GM12878 (cell line): Measurements from ENCODE around the gene TRIP11.

Experiments
- BHLHE40 ChIP-seq, 2 experiments: fragments of 450-650 bp in 1 of 2; IDR thresholded peaks; 2 replicates each; pipeline ENCODE4 v1.6.1; 2011 to 2017; ENCODE audit warnings: low read depth in 2 of 2, borderline replicate concordance in 1 of 2, improper control_type of control experiment in 1 of 2, low read length in 1 of 2, mild to moderate bottlenecking in 1 of 2
- CREB1 ChIP-seq: IDR thresholded peaks from 2 replicates; pipeline ENCODE4 v1.6.1; 2012; ENCODE audit warnings: low read depth, mild to moderate bottlenecking, inconsistent platforms
- CREM ChIP-seq: IDR thresholded peaks from 2 replicates; pipeline ENCODE4 v1.6.1; 2014; ENCODE audit warnings: antibody characterized with exemption, low read depth
- CTCF ChIP-seq, 3 experiments: IDR thresholded peaks in 2 of 3; conservative IDR thresholded peaks in 1 of 3; 2 replicates each; pipeline ENCODE4 v1.5.1; 2011; ENCODE audit warnings: low read depth in 3 of 3, low read length in 3 of 3, mild to moderate bottlenecking in 3 of 3, control low read depth in 2 of 3, moderate library complexity in 2 of 3, inconsistent platforms in 1 of 3, mixed read lengths in 1 of 3; ENCODE audit not compliant: control insufficient read depth in 2 of 3, insufficient read depth in 1 of 3; ENCODE audit errors: extremely low read depth in 1 of 3
- EZH2 ChIP-seq: IDR thresholded peaks from 2 replicates; pipeline ENCODE4 v1.6.1; 2012; ENCODE audit warnings: low read depth, mild to moderate bottlenecking, control low read depth, inconsistent platforms, low read length, borderline replicate concordance; ENCODE audit not compliant: control insufficient read depth
- MXI1 ChIP-seq: fragments of 150-350 bp; IDR thresholded peaks from 2 replicates; pipeline ENCODE4 v1.6.1; 2011; ENCODE audit warnings: low read depth, mild to moderate bottlenecking, inconsistent platforms, low read length, improper control_type of control experiment
- POLR2A ChIP-seq: IDR thresholded peaks from 2 replicates; pipeline ENCODE4 v1.6.1; 2011; ENCODE audit warnings: low read depth, mild to moderate bottlenecking, low read length
- POLR2AphosphoS5 ChIP-seq: IDR thresholded peaks from 2 replicates; pipeline ENCODE4 v1.6.1; 2011; ENCODE audit warnings: mild to moderate bottlenecking, low read length, inconsistent platforms
- SMC3 ChIP-seq: IDR thresholded peaks from 2 replicates; pipeline ENCODE4 v1.6.1; 2011; ENCODE audit warnings: low read length, improper control_type of control experiment, borderline replicate concordance
- STAT3 ChIP-seq: IDR thresholded peaks from 2 replicates; pipeline ENCODE4 v1.6.1; 2011; ENCODE audit warnings: low read depth, low read length, improper control_type of control experiment
- TAF1 ChIP-seq: IDR thresholded peaks from 2 replicates; pipeline ENCODE4 v1.6.1; 2011; ENCODE audit warnings: mild to moderate bottlenecking, low read depth, low read length, borderline replicate concordance
- TF ChIP-seq, protein P1 (sequence below): IDR thresholded peaks from 2 replicates; pipeline ENCODE4 v1.6.1; 2011; ENCODE audit warnings: low read depth, low read length, improper control_type of control experiment, borderline replicate concordance
- TF ChIP-seq, protein P2 (sequence below): IDR thresholded peaks from 2 replicates; pipeline ENCODE4 v1.6.1; 2011; ENCODE audit warnings: borderline replicate concordance, low read depth, mild to moderate bottlenecking, moderate library complexity, mixed read lengths, low read length; ENCODE audit not compliant: insufficient read depth; ENCODE audit errors: extremely low read length

GRCh38 chr14:91985008-91985407 lies 54.9 kb downstream of the TRIP11 start:
- TF ChIP-seq, protein P1, sequence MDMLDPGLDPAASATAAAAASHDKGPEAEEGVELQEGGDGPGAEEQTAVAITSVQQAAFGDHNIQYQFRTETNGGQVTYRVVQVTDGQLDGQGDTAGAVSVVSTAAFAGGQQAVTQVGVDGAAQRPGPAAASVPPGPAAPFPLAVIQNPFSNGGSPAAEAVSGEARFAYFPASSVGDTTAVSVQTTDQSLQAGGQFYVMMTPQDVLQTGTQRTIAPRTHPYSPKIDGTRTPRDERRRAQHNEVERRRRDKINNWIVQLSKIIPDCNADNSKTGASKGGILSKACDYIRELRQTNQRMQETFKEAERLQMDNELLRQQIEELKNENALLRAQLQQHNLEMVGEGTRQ: no peak
- TF ChIP-seq TAF1: no peak
- TF ChIP-seq MXI1: no peak
- no peak for TF ChIP-seq CREB1
- TF ChIP-seq CTCF (IDR thresholded peaks at IDR 0.05 in 2 of 3, conservative IDR thresholded peaks at IDR 0.05 in 1 of 3; ENCODE audit: control insufficient read depth in 2 of 3, extremely low read depth in 1 of 3, insufficient read depth in 1 of 3, low read depth in 3 of 3, low read length in 3 of 3): no peak
- no peak for TF ChIP-seq POLR2A
- no peak for TF ChIP-seq STAT3
- no peak for TF ChIP-seq CREM
- TF ChIP-seq, protein P2, sequence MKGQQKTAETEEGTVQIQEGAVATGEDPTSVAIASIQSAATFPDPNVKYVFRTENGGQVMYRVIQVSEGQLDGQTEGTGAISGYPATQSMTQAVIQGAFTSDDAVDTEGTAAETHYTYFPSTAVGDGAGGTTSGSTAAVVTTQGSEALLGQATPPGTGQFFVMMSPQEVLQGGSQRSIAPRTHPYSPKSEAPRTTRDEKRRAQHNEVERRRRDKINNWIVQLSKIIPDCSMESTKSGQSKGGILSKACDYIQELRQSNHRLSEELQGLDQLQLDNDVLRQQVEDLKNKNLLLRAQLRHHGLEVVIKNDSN: no peak
- no peak for TF ChIP-seq POLR2AphosphoS5
- no peak for TF ChIP-seq EZH2
- TF ChIP-seq BHLHE40 (IDR thresholded peaks at IDR 0.05; ENCODE audit: borderline replicate concordance in 1 of 2, low read depth in 2 of 2, low read length in 1 of 2): no peak
- TF ChIP-seq SMC3: no peak
